ENCODE results near the gene GNRHR. TPM values are rescaled to one million over a fixed set of nuclear protein-coding genes. Genes with fewer than 3 reads are reported as not detected.

The GNRHR gene
- total RNA-seq, 3 donors from 2014 or later: not detected

DNA sequence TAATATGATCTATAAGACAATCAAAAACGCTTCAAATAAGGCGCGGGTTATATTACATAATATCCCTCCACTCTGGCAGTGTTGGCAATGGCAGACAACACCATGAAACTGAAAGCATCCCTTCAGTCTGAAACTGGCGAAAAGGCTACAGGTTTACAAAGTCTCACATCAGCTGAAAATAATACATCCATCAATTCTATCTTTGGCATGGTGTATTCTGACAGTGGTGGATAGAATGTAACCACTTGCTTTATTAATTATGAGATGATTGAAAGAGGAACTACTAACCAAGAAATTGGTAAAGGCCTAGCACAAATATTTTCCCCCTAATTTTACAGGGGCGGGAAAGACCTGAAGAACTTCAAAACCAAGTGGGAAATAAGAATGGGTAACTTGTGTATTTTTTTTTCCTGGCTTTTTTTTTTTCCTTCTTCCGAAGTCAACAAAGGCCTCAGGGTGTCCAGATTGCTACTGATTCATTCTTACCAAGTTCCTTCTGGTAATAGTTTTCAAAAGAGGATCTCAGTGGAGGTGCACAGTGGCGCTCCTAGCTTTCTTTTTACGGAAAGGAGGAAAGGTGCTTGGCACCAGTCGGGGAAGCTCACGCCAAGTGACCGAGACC lies 54.0 kb downstream of the GNRHR start:
- peaks cover 17% of the 10 kb centered on the region for H3K36me3 Mint-ChIP-seq (ENCODE audit: insufficient read depth)
- H3K4me1 Mint-ChIP-seq (ENCODE audit: low read depth): peaks cover 56% of the 10 kb centered on the region
- ATAC-seq (peak in 1 of 2 donors; percentile 2), DNase-seq (no peak)
- H3K27me3 Mint-ChIP-seq (ENCODE audit: low read depth): no peaks in the 10 kb centered on the region
- peaks cover 3% of the 10 kb centered on the region for H3K9me3 Mint-ChIP-seq
- H3K4me3 Mint-ChIP-seq: peak overlapping the region; percentile 93

GRCh38 chr4:67699603-67700002 lies 54.6 kb downstream of the GNRHR start:
- Mint-ChIP-seq H3K4me3 (peak overlapping the region; percentile 93), H3K27me3 (ENCODE audit: low read depth) (no peaks in the 10 kb centered on the region), H3K4me1 (ENCODE audit: low read depth) (peaks cover 55% of the 10 kb centered on the region), H3K9me3 (no peaks in the 10 kb centered on the region), H3K36me3 (ENCODE audit: insufficient read depth) (peaks cover 19% of the 10 kb centered on the region)
- ATAC-seq: no peak
- no peak for DNase-seq

DNA sequence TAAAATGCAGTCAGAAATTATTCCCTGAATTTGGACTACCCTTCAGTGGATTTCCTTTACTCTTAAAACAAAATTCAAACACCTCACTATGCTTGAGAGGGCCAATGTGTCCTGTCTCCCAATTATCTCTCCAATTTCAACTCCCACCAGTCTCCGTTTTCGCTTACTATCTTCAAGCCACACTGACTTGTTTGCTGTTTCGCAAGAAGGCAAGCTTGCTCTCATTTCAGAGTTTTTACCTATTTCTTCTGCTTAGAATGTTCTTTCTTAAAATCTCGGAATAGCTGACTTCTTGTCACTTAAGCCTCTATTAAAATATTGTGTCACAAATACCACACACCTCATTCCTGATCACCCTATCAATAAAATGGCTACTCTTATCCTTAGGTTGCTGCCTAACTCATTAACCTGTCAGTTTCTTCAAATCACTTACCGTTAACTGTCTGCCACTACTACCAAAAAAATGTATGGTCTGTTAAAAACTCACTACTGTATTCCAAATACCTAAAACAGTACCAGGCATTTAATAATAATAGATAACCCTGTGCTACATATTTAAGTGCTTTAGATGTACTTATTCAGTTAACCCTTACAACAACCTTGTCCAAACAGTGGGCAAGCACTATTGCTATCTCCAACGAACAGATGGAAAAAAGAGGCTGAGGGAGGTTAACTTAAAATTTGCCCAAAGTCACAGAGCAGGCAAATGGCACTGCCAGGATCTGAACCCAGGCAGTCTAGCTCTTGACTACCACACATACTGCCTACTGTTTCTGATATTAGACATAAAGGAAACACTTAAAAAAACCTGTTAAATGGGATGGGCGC lies 56.1 kb downstream of the GNRHR start:
- DNase-seq: no peak
- ATAC-seq: no peak
- H3K4me1 Mint-ChIP-seq (ENCODE audit: low read depth): peaks cover 47% of the 10 kb centered on the region
- H3K9me3 Mint-ChIP-seq: no peaks in the 10 kb centered on the region
- peaks cover 20% of the 10 kb centered on the region for H3K36me3 Mint-ChIP-seq (ENCODE audit: insufficient read depth)
- H3K4me3 Mint-ChIP-seq: no peak overlapping the region
- no peaks in the 10 kb centered on the region for H3K27me3 Mint-ChIP-seq (ENCODE audit: low read depth)

DNA sequence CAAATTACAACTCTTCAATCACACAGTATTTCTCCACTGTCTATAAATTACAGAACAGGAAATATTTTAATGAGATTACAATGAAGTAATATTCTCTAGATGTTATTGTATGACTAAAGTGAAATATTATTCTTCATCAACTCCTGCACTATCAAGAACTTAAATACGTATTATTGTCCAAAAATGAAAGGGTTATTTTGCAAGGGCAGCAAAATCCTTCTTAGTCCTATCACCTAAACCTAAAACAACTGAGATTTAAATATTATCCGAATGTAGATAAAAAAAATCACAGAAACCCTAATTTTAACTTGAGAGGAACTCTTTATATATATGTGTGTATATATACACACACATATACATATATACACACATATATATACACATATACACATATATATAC lies 58.1 kb downstream of the GNRHR start:
- peaks cover 37% of the 10 kb centered on the region for H3K36me3 Mint-ChIP-seq (ENCODE audit: insufficient read depth)
- DNase-seq: no peak
- H3K27me3 Mint-ChIP-seq (ENCODE audit: low read depth): no peaks in the 10 kb centered on the region
- H3K9me3 Mint-ChIP-seq: no peaks in the 10 kb centered on the region
- H3K4me1 Mint-ChIP-seq (ENCODE audit: low read depth): peaks cover 40% of the 10 kb centered on the region
- no peak overlapping the region for H3K4me3 Mint-ChIP-seq
- no peak for ATAC-seq

GRCh38 chr4:67694662-67695061 lies 59.5 kb downstream of the GNRHR start:
- Mint-ChIP-seq H3K4me1 (ENCODE audit: low read depth) (peaks cover 43% of the 10 kb centered on the region), H3K9me3 (no peaks in the 10 kb centered on the region), H3K36me3 (ENCODE audit: insufficient read depth) (peaks cover 40% of the 10 kb centered on the region), H3K4me3 (no peak overlapping the region), H3K27me3 (ENCODE audit: low read depth) (no peaks in the 10 kb centered on the region)
- ATAC-seq (no peak), DNase-seq (no peak)

- peaks cover 33% of the 10 kb centered on the region for H3K4me1 Mint-ChIP-seq (ENCODE audit: low read depth)
Measured at GRCh38 chr4:67691328-67691727, 62.9 kb downstream of the GNRHR start.

More at GRCh38 chr4:67691328-67691727, 62.9 kb downstream of the GNRHR start:
- ATAC-seq (no peak), DNase-seq (no peak)
- Mint-ChIP-seq H3K4me3 (no peak overlapping the region), H3K27me3 (ENCODE audit: low read depth) (no peaks in the 10 kb centered on the region), H3K36me3 (ENCODE audit: insufficient read depth) (peaks cover 47% of the 10 kb centered on the region), H3K9me3 (no peaks in the 10 kb centered on the region)

Other genes starting within 250 kb of the GNRHR start
- gene CENPC, start 208.9 kb downstream of the GNRHR start, total RNA-seq: 10 to 100 TPM in 2 of 3 donors, 1 to 10 TPM in 1; 9.2 to 13.3 (median 10.2) TPM
- 1 to 10 TPM; 1.3 to 3.7 (median 2.7) TPM for gene STAP1, start 195.7 kb downstream of the GNRHR start, total RNA-seq
- gene UBA6, start 53.2 kb downstream of the GNRHR start, total RNA-seq: 10 to 100 TPM; 51.1 to 72.5 (median 63.6) TPM
- gene TMPRSS11D, start 129.6 kb upstream of the GNRHR start, total RNA-seq: not detected
- gene TMPRSS11A, start 209.1 kb upstream of the GNRHR start, total RNA-seq: not detected

Measured in activated T-cell treated with anti-CD3 and anti-CD28 coated beads, Interleukin-2, amount 50 U/mL, for 4 hours (primary cell).